BJ (cell line): ENCODE measurements around the gene TMEM131. TPM values are rescaled to one million over a fixed set of nuclear protein-coding genes. Genes with fewer than 3 reads are reported as not detected.

Source experiments
- CTCF ChIA-PET: fragments of 350-600 bp; formaldehyde crosslinking; extraction: SDS; loops from one replicate; lab custom pipeline; 2021; ENCODE audit warnings: antibody characterized with exemption, inconsistent platforms; lab: Yijun Ruan, JAX
- POLR2A ChIA-PET: fragments of 300-600 bp; sonication (Branson Sonifier 250); formaldehyde crosslinking; extraction: SDS; loops from one replicate; lab custom pipeline; 2021; ENCODE audit warnings: antibody characterized with exemption; lab: Charles Lee
- DNase-seq: peaks from one replicate; pipeline ENCODE4 v3.0.0-alpha.2; 2011; ENCODE audit warnings: low read depth
- H3K27me3 ChIP-seq: 2 replicates; pipeline ENCODE4 v1.6.0; 2011; ENCODE audit warnings: low read length; ENCODE audit not compliant: control insufficient read depth, insufficient read depth
- H3K36me3 ChIP-seq: 2 replicates; pipeline ENCODE4 v1.5.1; 2011; ENCODE audit warnings: low read length; ENCODE audit not compliant: control insufficient read depth, insufficient read depth
- H3K4me3 ChIP-seq: 2 replicates; pipeline ENCODE4 v1.5.1; 2011; ENCODE audit warnings: low read depth, mild to moderate bottlenecking, control low read depth, low read length
- polyA plus RNA-seq: library from polyadenylated mRNA; depleted of rRNA; stranded (reverse); fragments of >200 nt; gene quantifications from 2 replicates; pipeline ENCODE4 v1.2.3, GENCODE V29; 2011; rRNA removed
- small RNA-seq: library from RNA; depleted of rRNA; stranded (forward); fragments of <200 nt; gene quantifications from one replicate; pipeline ENCODE3, GENCODE V24; 2012; ENCODE audit warnings: low replicate concordance, low read depth; ENCODE audit not compliant: insufficient read length
- TF ChIP-seq, protein P1 (sequence below): IDR thresholded peaks from 2 replicates; pipeline ENCODE4 v1.5.1; 2011; ENCODE audit warnings: low read depth, mild to moderate bottlenecking, control low read depth, inconsistent platforms, low read length, moderate library complexity; ENCODE audit not compliant: insufficient read depth

The TMEM131 gene
- polyA plus RNA-seq, 1 experiment: 11.8 TPM

- DNase-seq: no peak
- ChIA-PET CTCF (interaction anchor here (0.7 to 4.1 kb wide), 7 partner anchors 9 to 678 kb away, joined by 3 to 39 read pairs (median 4); no protein-coding TSS in a partner anchor), POLR2A (no interaction called here)
- Histone ChIP-seq H3K36me3 (no peaks in the 10 kb centered on the region), H3K27me3 (no peaks in the 10 kb centered on the region), H3K4me3 (no peak overlapping the region)
- TF ChIP-seq, protein P1, sequence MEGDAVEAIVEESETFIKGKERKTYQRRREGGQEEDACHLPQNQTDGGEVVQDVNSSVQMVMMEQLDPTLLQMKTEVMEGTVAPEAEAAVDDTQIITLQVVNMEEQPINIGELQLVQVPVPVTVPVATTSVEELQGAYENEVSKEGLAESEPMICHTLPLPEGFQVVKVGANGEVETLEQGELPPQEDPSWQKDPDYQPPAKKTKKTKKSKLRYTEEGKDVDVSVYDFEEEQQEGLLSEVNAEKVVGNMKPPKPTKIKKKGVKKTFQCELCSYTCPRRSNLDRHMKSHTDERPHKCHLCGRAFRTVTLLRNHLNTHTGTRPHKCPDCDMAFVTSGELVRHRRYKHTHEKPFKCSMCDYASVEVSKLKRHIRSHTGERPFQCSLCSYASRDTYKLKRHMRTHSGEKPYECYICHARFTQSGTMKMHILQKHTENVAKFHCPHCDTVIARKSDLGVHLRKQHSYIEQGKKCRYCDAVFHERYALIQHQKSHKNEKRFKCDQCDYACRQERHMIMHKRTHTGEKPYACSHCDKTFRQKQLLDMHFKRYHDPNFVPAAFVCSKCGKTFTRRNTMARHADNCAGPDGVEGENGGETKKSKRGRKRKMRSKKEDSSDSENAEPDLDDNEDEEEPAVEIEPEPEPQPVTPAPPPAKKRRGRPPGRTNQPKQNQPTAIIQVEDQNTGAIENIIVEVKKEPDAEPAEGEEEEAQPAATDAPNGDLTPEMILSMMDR: no peak
These were observed 287.7 kb downstream of the TMEM131 start for GRCh38 chr2:97708048-97708380.

GRCh38 chr2:97707362-97708047 lies 288.2 kb downstream of the TMEM131 start:
- H3K27me3 ChIP-seq: no peaks in the 10 kb centered on the region
- TF ChIP-seq, protein P1: no peak
- no peak overlapping the region for H3K4me3 ChIP-seq
- POLR2A ChIA-PET: no interaction called here
- no peak for DNase-seq
- no peaks in the 10 kb centered on the region for H3K36me3 ChIP-seq
- CTCF ChIA-PET: interaction anchor here (0.7 to 4.1 kb wide), 6 partner anchors 8 to 561 kb away, joined by 3 to 39 read pairs (median 6); no protein-coding TSS in a partner anchor

GRCh38 chr2:97706708-97707345 lies 288.9 kb downstream of the TMEM131 start:
- CTCF ChIA-PET: interaction anchor here (1.0 to 4.1 kb wide), 7 partner anchors 8 to 678 kb away, joined by 4 to 39 read pairs (median 8); no protein-coding TSS in a partner anchor
- TF ChIP-seq, protein P1: no peak
- H3K36me3 ChIP-seq: no peaks in the 10 kb centered on the region
- H3K27me3 ChIP-seq: no peaks in the 10 kb centered on the region
- no peak overlapping the region for H3K4me3 ChIP-seq
- DNase-seq: no peak
- POLR2A ChIA-PET: no interaction called here

Small RNA genes lying within 50 kb of the gene (small RNA-seq; reads per million reads assigned to genes)
- gene HMGN1P36 (not detected), gene RNU7-96P (not detected)

Other genes with a start within 250 kb of the TMEM131 start
- gene VWA3B, start 91.2 kb upstream of the TMEM131 start, polyA plus RNA-seq: not detected in 2 replicates